Natural killer cell treated with Interleukin-12 subunit alpha and Interleukin-12 subunit beta and Interleukin-15 and Interleukin-18, amount 100 ng/mL, for 72 hours (primary cell): Measurements from ENCODE around the gene SERP2. TPM values are rescaled to one million over a fixed set of nuclear protein-coding genes. Genes with fewer than 3 reads are reported as not detected.
A peak's percentile ranks its signal among the peaks of the same experiment; 100 is the strongest.
"Not testable (repeated sequence)": the region's sequence is repeated elsewhere in the genome, so short reads cannot be mapped to it uniquely, and the experiment has no call there.

Experiments used
- ATAC-seq, 2 donors: fragments of 150-1000 bp; cut with Tn5 transposase in 1 of 2; sonication (Bioruptor Pico), chemical (Tn5 transposase) in 1 of 2; 2 replicates each; pipeline ENCODE4 v1.10.0; 2021
- DNase-seq: peaks from one replicate; pipeline ENCODE4 v3.0.0; 2022; ENCODE audit warnings: low spot score
- H3K27ac Mint-ChIP-seq, 2 donors: 1 replicate in 1 of 2; 2 replicates in 1 of 2; pipeline ENCODE4 v1.8.0; 2022; ENCODE audit warnings: mixed read lengths in 2 of 2, mild to moderate bottlenecking in 1 of 2, moderate library complexity in 1 of 2
- H3K27me3 Mint-ChIP-seq, 2 donors: 1 replicate in 1 of 2; 2 replicates in 1 of 2; pipeline ENCODE4 v1.8.0; 2022; ENCODE audit warnings: mixed read lengths in 2 of 2
- H3K36me3 Mint-ChIP-seq: one replicate; pipeline ENCODE4 v1.8.0; 2022; ENCODE audit warnings: mixed read lengths
- H3K4me1 Mint-ChIP-seq, 2 donors: 1 replicate in 1 of 2; 2 replicates in 1 of 2; pipeline ENCODE4 v1.8.0; 2022; ENCODE audit warnings: low read depth in 2 of 2, mixed read lengths in 2 of 2, mild to moderate bottlenecking in 1 of 2
- H3K4me3 Mint-ChIP-seq: one replicate; pipeline ENCODE4 v1.8.0; 2022; ENCODE audit warnings: mixed read lengths
- H3K9me3 Mint-ChIP-seq: 2 replicates; pipeline ENCODE4 v1.8.0; 2022; ENCODE audit warnings: mixed read lengths
- total RNA-seq, 2 donors: library from RNA; stranded (reverse); gene quantifications; one replicate each; pipeline ENCODE4 v1.2.3, GENCODE V29; 2022

Gene SERP2
- 1 to 10 TPM; 3.8 to 9.1 TPM for total RNA-seq

DNA sequence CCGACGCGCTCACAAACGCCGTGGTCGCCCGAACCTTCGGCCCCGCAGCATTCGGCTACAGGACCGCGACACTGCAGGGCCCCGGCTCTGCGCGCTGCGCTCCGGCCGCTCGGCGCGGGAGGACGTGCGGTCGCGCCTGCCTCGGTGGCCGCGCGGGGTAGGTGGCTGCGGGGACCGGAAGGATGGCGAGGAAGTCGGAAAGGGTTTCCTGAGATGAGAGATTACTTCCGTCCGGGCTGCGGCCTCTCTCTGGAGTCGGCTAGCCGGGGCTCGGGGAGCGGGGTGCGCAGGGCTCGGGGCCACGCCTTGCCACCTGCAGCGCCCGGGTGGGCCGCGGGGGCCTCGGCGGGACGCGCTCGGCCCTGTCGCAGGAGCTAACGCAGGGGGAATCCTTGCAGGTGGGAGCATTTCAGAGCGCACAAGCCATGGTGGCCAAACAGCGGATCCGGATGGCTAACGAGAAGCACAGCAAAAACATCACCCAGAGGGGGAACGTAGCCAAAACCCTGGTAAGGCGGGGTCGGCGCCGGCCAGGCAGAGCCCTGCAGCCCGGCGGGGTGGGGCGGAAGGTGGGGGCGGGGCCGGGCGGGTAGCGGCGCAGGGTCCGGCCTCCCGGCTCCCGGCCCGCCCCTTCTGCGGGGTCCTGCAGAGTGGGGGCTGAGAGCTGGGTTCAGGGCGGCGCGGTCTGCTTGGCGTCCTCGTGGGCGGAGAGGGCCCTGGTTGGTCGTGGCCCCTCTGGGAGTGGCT lies at the start of gene SERP2:
Gene SERP2, plus strand, starts transcription at position 224 of the 747 bp plus-strand sequence. Its CDS starts 202 bp downstream, at position 426.
- peak within 1 kb of the TSS in 1 of 2 donors; percentile 71 for H3K27ac Mint-ChIP-seq
- peaks cover 6% of the 10 kb centered on the region for H3K36me3 Mint-ChIP-seq
- peak; percentile 79 to 86 for ATAC-seq
- DNase-seq: peak; percentile 67
- H3K27me3 Mint-ChIP-seq: peaks cover 3 to 18% of the 10 kb centered on the region in 2 donors
- no peaks in the 10 kb centered on the region for H3K9me3 Mint-ChIP-seq
- peaks cover 5 to 16% of the 10 kb centered on the region in 2 donors for H3K4me1 Mint-ChIP-seq
- H3K4me3 Mint-ChIP-seq: peak within 1 kb of the TSS; percentile 76

DNA sequence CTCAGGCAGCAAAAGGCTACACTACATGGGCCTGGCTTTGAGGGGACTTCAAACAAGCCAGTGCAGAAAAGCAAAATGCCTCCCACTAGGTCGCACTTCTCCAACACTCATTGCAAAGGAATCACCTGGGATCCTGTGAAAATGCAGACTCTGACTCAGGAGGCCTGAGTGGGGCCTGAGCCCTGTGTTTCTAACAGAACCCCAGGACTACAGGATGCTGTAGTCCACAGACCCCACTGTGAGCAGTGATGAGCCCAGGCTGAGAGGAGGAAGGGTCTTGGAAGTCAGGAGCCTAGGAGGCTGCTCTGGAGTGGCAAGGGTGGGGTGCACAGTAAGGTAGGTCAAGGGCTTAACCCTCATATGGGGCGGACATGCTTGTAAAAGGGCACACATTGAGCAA lies 46.7 kb upstream of the SERP2 start:
- peaks cover 0 to 5% of the 10 kb centered on the region in 2 donors for H3K27me3 Mint-ChIP-seq
- no peak overlapping the region for H3K27ac Mint-ChIP-seq

DNA sequence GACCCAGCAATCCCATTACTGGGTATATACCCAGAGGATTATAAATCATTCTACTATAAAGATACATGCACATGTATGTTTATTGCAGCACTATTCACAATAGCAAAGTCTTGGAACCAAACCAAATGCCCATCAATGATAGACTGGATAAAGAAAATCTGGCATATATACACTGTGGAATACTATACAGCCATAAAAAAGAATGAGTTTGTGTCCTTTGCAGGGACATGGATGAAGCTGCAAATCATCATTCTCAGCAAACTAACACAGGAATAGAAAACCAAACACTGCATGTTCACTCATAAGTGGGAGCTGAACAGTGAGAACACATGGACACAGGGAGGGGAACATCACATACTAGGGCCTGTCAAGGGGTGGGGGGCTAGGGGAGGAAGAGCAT lies 44.6 kb upstream of the SERP2 start:
- not testable (repeated sequence) for H3K4me3 Mint-ChIP-seq, ATAC-seq, H3K27me3 Mint-ChIP-seq, DNase-seq, H3K36me3 Mint-ChIP-seq, H3K9me3 Mint-ChIP-seq, H3K4me1 Mint-ChIP-seq, H3K27ac Mint-ChIP-seq

More for the DNA sequence above, 46.7 kb upstream of the SERP2 start:
- no peak for ATAC-seq
- Mint-ChIP-seq H3K9me3 (no peaks in the 10 kb centered on the region), H3K36me3 (peaks cover 6% of the 10 kb centered on the region), H3K4me3 (no peak overlapping the region), H3K4me1 (no peaks in the 10 kb centered on the region)
- DNase-seq: no peak

DNA sequence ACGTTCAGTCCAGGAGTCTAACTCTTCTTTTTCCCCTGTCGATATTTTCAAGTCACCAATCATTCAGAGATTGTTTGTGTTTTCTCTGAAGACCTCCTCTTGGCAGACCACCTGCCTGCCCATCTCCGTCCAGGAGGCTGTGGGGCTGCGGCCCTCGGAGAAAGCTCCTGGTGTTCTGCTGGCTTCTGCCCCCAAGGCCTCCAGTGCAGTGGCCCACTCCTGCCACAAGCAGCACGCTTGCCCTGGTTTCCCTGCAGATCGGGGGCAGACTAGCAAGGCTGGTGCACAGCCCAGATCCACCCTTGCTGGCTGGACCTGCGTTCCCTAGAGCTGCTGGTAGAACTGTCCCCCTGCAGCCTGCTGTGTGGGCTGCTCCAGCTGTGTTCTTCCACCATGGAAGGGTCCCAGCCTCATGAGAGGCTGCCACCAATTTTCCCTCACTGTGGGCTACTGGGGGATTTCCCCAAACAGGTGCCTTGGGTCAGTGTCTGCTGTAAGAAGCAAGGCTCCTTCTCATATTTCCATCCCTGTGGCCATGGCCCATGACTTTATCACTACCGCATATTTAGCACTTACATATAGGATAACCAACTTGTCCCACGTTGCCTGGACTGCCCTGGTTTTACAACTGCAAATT lies 43.6 kb upstream of the SERP2 start:
- H3K9me3 Mint-ChIP-seq: no peaks in the 10 kb centered on the region
- ATAC-seq (peak in 1 of 2 donors; percentile 32), DNase-seq (no peak)
- peaks cover 6% of the 10 kb centered on the region for H3K36me3 Mint-ChIP-seq
- peaks cover 0 to 3% of the 10 kb centered on the region in 2 donors for H3K4me1 Mint-ChIP-seq
- no peak overlapping the region for H3K4me3 Mint-ChIP-seq
- peaks cover 0 to 5% of the 10 kb centered on the region in 2 donors for H3K27me3 Mint-ChIP-seq
- no peak overlapping the region for H3K27ac Mint-ChIP-seq

DNA sequence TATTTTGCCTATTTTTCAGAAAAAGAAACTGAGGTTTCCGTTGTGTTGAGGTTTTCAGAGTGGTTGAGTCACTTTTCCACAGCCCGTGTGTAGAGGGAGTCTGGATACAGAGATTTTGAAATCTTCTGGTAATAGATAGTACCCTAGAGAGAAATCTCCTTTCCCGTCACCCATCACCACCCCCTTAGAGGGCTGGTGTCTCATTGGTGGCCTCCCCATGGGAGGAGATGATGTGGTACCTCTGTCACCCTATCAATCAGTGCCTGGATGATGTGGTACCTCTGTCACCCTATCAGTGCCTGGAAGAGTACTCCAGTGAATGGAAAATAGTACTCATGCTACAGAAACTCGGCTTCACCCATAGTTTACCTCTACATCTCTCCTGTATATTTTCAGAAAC lies 42.2 kb upstream of the SERP2 start:
- Mint-ChIP-seq H3K4me3 (no peak overlapping the region), H3K36me3 (peaks cover 6% of the 10 kb centered on the region)

DNA sequence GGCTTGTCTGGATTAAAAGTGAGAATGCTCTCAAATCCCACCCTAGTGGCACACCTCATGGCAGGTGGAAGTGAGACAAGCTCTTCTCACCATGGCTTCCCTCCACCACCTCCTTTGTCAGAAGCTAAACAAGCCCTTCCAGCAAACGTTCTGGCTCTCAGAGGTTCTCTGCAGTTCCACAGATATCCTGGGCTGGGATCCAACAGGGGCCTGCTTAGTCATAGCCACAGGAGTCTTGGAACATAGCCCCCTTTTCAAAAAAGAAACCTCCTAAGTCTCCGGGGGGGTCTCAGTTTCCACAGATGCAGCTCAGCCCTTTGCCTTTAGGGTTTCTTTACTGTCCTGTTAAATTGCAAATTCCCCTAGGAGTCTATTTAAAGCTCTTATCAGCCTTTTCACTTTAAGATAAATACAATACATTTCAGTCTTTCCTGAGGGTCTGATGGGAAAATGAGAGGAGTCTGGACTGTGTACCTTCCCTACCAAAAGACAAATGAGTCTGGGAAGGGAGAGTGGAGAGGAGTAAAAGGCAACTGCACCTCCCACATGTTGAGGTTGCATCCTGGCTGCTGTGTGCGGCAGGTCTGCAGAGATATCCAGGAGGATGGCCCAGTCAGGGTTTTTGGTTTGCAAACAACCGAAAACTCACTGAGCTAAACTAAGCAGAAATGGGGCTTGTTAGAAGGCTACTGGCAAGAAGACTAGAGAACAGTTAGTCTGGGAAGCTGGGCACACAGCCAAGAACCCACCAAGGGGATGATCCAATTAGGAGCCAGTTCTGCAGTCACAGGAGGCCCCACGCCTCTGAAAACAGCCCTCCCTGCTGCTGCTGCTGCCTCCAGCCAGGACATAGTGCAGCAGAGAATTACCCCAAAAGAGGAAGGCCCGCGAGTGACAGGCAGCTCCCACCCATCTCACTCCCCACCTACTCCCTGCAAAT lies 41.4 kb upstream of the SERP2 start:
- no peak overlapping the region for H3K4me3 Mint-ChIP-seq
- peaks cover 0 to 3% of the 10 kb centered on the region in 2 donors for H3K4me1 Mint-ChIP-seq
- H3K36me3 Mint-ChIP-seq: peaks cover 6% of the 10 kb centered on the region
- DNase-seq (no peak), ATAC-seq (no peak)
- H3K9me3 Mint-ChIP-seq: no peaks in the 10 kb centered on the region
- H3K27ac Mint-ChIP-seq: no peak overlapping the region
- peaks cover 0 to 5% of the 10 kb centered on the region in 2 donors for H3K27me3 Mint-ChIP-seq

More for the DNA sequence above, 42.2 kb upstream of the SERP2 start:
- Mint-ChIP-seq H3K27ac (no peak overlapping the region), H3K27me3 (peaks cover 0 to 5% of the 10 kb centered on the region in 2 donors), H3K9me3 (no peaks in the 10 kb centered on the region), H3K4me1 (peaks cover 0 to 3% of the 10 kb centered on the region in 2 donors)
- ATAC-seq (peak in 1 of 2 donors; percentile 66), DNase-seq (no peak)

DNA sequence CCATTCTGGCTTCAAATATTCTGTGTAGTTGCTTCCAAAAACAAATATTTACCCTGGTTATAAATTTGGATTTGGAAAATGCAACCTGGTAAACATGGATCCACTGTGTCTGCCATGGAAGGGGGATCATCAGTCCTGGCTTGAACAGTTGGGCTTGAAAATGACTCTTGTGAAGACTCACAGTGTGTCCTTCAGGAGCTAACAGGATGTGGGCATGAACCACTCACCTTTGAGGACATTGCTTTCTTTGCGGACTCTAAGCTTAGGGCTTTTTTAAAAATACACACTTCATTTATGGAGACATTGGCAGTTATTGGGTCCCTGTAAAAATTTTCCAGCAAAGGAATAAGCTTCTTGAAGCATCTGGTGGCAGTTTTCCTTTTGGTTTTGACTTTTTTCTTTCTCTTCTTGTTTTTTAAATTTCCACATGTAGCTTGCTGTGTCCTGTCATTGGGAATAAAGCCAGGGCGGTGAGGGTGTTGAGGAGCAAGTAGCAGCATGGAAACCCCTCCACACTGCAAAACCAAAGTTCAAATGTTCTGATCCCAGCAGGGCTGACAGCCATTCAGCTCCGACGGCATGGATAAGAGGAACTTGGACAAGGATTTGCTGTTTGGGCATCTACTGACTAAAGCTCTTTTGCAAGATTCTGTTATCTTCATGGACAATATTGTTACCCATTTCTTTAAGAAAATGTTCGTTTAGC lies 39.5 kb upstream of the SERP2 start:
- H3K4me1 Mint-ChIP-seq: peaks cover 0 to 3% of the 10 kb centered on the region in 2 donors
- no peak for ATAC-seq

DNA sequence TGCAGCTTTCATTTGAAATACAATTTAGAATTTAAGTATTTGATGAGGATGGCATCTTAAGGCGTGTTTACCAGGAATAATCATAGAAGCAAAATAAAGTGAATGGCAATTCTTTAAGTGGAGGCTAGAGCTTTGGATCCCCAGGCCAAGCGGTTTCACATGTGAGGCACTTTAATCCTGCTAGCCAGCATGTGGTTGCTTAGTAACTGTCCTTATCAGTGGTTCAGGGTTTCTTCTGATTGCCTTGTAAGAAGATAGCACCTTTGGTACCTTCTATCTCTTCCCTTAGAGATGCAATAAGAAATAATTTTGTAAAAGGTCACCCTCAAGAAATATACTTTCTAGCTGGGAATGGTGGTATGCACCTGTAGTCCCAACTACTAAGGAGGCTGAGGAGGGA lies 38.9 kb upstream of the SERP2 start:
- no peaks in the 10 kb centered on the region for H3K36me3 Mint-ChIP-seq
- H3K27ac Mint-ChIP-seq: no peak overlapping the region
- H3K9me3 Mint-ChIP-seq: no peaks in the 10 kb centered on the region
- no peak overlapping the region for H3K4me3 Mint-ChIP-seq
- peaks cover 0 to 3% of the 10 kb centered on the region in 2 donors for H3K4me1 Mint-ChIP-seq
- no peak for ATAC-seq
- DNase-seq: no peak
- H3K27me3 Mint-ChIP-seq: peaks cover 0 to 5% of the 10 kb centered on the region in 2 donors

More for the DNA sequence above, 39.5 kb upstream of the SERP2 start:
- H3K4me3 Mint-ChIP-seq: no peak overlapping the region
- peaks cover 0 to 5% of the 10 kb centered on the region in 2 donors for H3K27me3 Mint-ChIP-seq
- no peak overlapping the region for H3K27ac Mint-ChIP-seq
- no peaks in the 10 kb centered on the region for H3K36me3 Mint-ChIP-seq
- no peaks in the 10 kb centered on the region for H3K9me3 Mint-ChIP-seq
- no peak for DNase-seq

DNA sequence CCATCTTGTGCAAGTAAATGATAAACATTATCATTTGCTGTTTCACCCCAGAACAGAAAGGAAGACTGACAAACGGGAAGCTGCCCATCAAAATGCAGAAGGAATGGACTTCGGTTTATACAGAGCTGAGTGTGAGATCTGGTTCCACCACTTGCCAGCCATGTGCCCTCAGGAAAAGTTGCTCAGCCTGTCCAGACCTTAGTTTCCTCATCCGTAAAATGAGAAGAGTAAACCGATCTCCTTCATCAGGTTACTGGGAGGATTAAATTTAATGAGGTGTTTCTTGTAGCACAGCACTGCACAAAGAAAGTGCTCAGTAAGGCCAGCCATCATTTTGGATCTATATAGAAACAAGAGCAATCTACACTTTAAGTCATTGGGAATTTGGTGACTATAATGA lies 36.7 kb upstream of the SERP2 start:
- H3K9me3 Mint-ChIP-seq: peaks cover 3% of the 10 kb centered on the region

DNA sequence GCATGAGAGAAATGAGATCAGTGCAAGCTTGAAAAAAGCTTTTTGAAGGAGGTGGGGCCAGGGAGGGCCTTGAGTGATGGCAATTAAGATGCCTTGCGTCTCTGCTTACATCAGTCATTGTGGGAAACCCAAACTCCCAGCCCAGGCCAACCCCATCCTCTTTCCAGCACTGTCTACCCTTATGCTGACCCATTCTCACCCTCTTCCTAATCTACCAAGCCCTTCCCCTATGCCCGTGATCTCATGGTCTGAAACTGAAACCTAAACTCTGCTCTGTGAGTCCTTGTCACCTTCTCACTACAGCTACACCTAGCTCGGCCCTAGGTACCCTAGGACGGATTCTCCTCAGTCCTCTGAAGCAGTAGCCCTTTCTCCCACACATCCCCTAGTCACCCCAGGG lies 36.0 kb upstream of the SERP2 start:
- DNase-seq (no peak), ATAC-seq (peak in 1 of 2 donors; percentile 11)
- no peaks in the 10 kb centered on the region for H3K27me3 Mint-ChIP-seq
- peaks cover 0 to 3% of the 10 kb centered on the region in 2 donors for H3K4me1 Mint-ChIP-seq
- H3K27ac Mint-ChIP-seq: no peak overlapping the region
- H3K36me3 Mint-ChIP-seq: no peaks in the 10 kb centered on the region
- H3K4me3 Mint-ChIP-seq: no peak overlapping the region
- H3K9me3 Mint-ChIP-seq: peaks cover 3% of the 10 kb centered on the region

More for the DNA sequence above, 36.7 kb upstream of the SERP2 start:
- no peaks in the 10 kb centered on the region for H3K36me3 Mint-ChIP-seq
- no peak overlapping the region for H3K27ac Mint-ChIP-seq
- H3K4me1 Mint-ChIP-seq: peaks cover 0 to 3% of the 10 kb centered on the region in 2 donors
- H3K4me3 Mint-ChIP-seq: no peak overlapping the region
- DNase-seq (no peak), ATAC-seq (no peak)
- H3K27me3 Mint-ChIP-seq: no peaks in the 10 kb centered on the region

DNA sequence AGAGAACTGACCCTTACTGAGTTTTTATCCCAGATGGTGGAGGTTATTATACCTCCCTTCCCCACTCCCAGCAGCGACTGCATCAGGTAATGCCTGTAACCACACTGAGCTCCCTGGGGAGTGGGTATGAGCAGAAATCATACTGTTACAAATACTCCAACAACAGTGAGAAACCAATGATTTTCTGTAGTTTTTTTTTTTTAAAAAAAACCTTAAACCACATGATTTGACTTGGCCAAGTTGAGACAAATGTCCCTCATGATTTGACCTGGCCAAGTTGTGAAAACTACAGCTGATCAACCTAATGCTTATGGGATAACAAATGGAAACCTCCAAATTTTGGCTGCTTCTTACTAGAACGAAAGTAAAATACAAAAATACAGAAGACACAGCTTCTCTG lies 33.1 kb upstream of the SERP2 start:
- Mint-ChIP-seq H3K9me3 (peaks cover 3% of the 10 kb centered on the region), H3K27me3 (peaks cover 0 to 5% of the 10 kb centered on the region in 2 donors), H3K4me3 (no peak overlapping the region), H3K4me1 (no peaks in the 10 kb centered on the region), H3K27ac (no peak overlapping the region), H3K36me3 (no peaks in the 10 kb centered on the region)
- no peak for ATAC-seq
- no peak for DNase-seq

DNA sequence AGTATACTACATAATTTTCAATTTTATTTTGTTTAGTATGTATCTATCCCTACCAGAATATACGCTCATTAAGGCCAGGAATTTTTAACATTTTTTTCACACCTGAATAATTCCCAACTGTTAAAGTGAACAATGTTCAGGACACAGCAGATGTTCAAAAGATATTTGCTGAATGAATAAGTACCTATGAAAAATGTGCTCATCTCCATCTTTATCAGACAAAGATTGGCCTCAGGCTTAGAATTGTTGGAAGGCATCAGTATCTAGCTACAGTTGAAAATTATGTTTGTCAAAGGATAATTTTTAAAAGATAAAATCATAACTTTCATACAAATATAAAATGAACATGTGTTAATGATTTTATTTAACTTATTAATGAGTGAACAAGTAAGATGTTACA lies 30.9 kb upstream of the SERP2 start:
- Mint-ChIP-seq H3K4me1 (no peaks in the 10 kb centered on the region), H3K4me3 (no peak overlapping the region), H3K9me3 (peaks cover 3% of the 10 kb centered on the region), H3K36me3 (no peaks in the 10 kb centered on the region), H3K27me3 (peaks cover 0 to 8% of the 10 kb centered on the region in 2 donors), H3K27ac (no peak overlapping the region)
- DNase-seq (no peak), ATAC-seq (no peak)

DNA sequence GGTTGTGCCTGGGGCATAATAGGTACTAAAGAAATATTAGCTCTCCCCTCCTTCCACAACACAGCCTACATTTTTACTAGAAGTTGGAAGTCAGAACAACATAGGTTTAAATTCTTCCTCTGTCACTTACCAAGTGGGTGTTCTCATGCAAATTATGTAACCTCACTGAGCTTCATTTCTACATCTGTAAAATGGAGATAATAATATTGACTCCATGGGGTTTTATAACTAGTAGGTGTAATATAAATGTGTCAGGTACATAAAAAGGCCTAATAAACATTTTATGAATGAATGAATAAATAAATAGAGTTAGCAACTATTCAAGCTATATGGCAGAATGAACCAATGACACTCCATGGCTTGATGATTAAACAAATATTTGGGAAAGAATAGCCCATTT lies 27.1 kb upstream of the SERP2 start:
- ATAC-seq: no peak
- no peaks in the 10 kb centered on the region for H3K36me3 Mint-ChIP-seq
- H3K4me1 Mint-ChIP-seq: peaks cover 0 to under 1% of the 10 kb centered on the region in 2 donors
- no peaks in the 10 kb centered on the region for H3K9me3 Mint-ChIP-seq
- no peak overlapping the region for H3K27ac Mint-ChIP-seq
- H3K27me3 Mint-ChIP-seq: peaks cover 0 to 8% of the 10 kb centered on the region in 2 donors
- H3K4me3 Mint-ChIP-seq: no peak overlapping the region
- no peak for DNase-seq
